ENCODE results near the gene MACC1. TPM values are rescaled to one million over a fixed set of nuclear protein-coding genes. Genes with fewer than 3 reads are reported as not detected.

Gene MACC1
- polyA plus RNA-seq, 1 of the 3 experiments (the other 2 are of a cell fraction) = not detected

- H2AFZ ChIP-seq (ENCODE audit: low read depth) = no peak overlapping the region
- TF ChIP-seq SIN3A (IDR thresholded peaks at IDR 0.05; ENCODE audit: borderline replicate concordance, low read depth, low read length) (no peak), IRF3 (IDR thresholded peaks at IDR 0.05; ENCODE audit: low read depth, low read length) (no peak), CHD2 (IDR thresholded peaks at IDR 0.05; ENCODE audit: low read length, partially characterized antibody) (no peak), GATA2 (CRISPR knock-in tag; IDR thresholded peaks at IDR 0.05) (no peak), RFX5 (IDR thresholded peaks at IDR 0.05; ENCODE audit: low read length) (no peak), FOSL2 (IDR thresholded peaks at IDR 0.05; ENCODE audit: borderline replicate concordance, low read depth) (no peak), TCF12 (IDR thresholded peaks at IDR 0.05) (no peak), EP300 (IDR thresholded peaks at IDR 0.05; ENCODE audit: borderline replicate concordance in 1 of 2, low read depth in 1 of 2, low read length in 1 of 2) (no peak), ELF1 (IDR thresholded peaks at IDR 0.05) (no peak), MEF2A (IDR thresholded peaks at IDR 0.05; ENCODE audit: borderline replicate concordance, low read depth) (no peak), TAF1 (IDR thresholded peaks at IDR 0.05; ENCODE audit: borderline replicate concordance, low read depth, low read length) (no peak), NFIC (IDR thresholded peaks at IDR 0.05; ENCODE audit: borderline replicate concordance) (no peak), FOXJ3 (CRISPR knock-in tag; IDR thresholded peaks at IDR 0.05) (no peak), GABPA (IDR thresholded peaks at IDR 0.05; ENCODE audit: low read depth) (no peak)
- TF ChIP-seq, protein P1, sequence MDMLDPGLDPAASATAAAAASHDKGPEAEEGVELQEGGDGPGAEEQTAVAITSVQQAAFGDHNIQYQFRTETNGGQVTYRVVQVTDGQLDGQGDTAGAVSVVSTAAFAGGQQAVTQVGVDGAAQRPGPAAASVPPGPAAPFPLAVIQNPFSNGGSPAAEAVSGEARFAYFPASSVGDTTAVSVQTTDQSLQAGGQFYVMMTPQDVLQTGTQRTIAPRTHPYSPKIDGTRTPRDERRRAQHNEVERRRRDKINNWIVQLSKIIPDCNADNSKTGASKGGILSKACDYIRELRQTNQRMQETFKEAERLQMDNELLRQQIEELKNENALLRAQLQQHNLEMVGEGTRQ (IDR thresholded peaks at IDR 0.05; ENCODE audit: borderline replicate concordance, low read depth, low read length) = no peak
- no peaks in the 10 kb centered on the region for H4K20me1 ChIP-seq (ENCODE audit: insufficient read depth)
- H3K9ac ChIP-seq = no peak overlapping the region
- no peaks in the 10 kb centered on the region for H3K36me3 ChIP-seq (replicated peaks in 1 of 2; ENCODE audit: control insufficient read depth in 1 of 2, insufficient read depth in 2 of 2, low read length in 1 of 2)
- H3K4me2 ChIP-seq = no peak overlapping the region
- H3K27ac ChIP-seq (ENCODE audit: low read depth in 2 of 2, low read length in 1 of 2) = no peak overlapping the region
- H3K79me2 ChIP-seq (ENCODE audit: insufficient read depth) = no peaks in the 10 kb centered on the region
- WGBS (ENCODE audit: low lambda C conversion rate) = 65% methylated on average over 3 of the region's 3 CpGs
- POLR2A ChIA-PET = no interaction called here
- no peaks in the 10 kb centered on the region for H3K27me3 ChIP-seq (ENCODE audit: insufficient read depth)
- H3K9me3 ChIP-seq = no peaks in the 10 kb centered on the region
- CTCF ChIA-PET = interaction anchor here (0.7 to 1.6 kb wide), 2 partner anchors 42 to 354 kb away, joined by 3 to 4 read pairs; no protein-coding TSS in a partner anchor
- H3K4me3 ChIP-seq (ENCODE audit: low read depth in 2 of 2, low read length in 1 of 2) = no peak overlapping the region
- H3F3A ChIP-seq (replicated peaks; ENCODE audit: insufficient read depth) = peaks cover 6% of the 10 kb centered on the region
- H3K9me2 ChIP-seq = 0 out of 2 replicates have a peak, but pooled peaks cover 4% of the 10 kb centered on the region
- DNase-seq = no peak
- H3K4me1 ChIP-seq (ENCODE audit: control insufficient read depth in 1 of 2, insufficient read depth in 2 of 2, low read depth in 1 of 2, low read length in 1 of 2) = peaks cover 0 to 17% of the 10 kb centered on the region in 2 experiments; a peak in 2 of 4 replicates
These were observed 27.3 kb upstream of the MACC1 start for GRCh38 chr7:20244334-20245120.

DNA sequence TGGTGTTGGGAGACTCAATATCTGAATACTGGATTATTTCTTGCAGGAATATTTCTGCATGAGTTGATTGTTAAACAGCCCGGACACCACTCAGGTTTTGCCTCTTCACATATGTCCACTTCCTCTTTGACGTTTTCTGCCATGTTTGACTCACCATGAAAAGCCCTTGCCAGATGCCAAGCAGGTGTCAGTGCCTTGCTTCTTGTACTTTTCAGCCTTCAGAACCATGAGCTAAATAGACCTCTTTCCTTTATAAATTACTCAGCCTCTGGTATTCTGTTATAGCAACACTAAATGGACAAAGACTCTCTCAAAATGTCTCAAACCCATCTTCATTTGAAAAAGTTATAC is 24.7 kb upstream of the MACC1 start:
- Histone ChIP-seq H3K4me3 (ENCODE audit: low read depth in 2 of 2, low read length in 1 of 2) (no peak overlapping the region), H3K4me1 (ENCODE audit: control insufficient read depth in 1 of 2, insufficient read depth in 2 of 2, low read depth in 1 of 2, low read length in 1 of 2) (peaks cover 0 to 21% of the 10 kb centered on the region in 2 experiments; a peak in 2 of 4 replicates), H3K79me2 (ENCODE audit: insufficient read depth) (no peaks in the 10 kb centered on the region), H3F3A (replicated peaks; ENCODE audit: insufficient read depth) (peaks cover 6% of the 10 kb centered on the region), H2AFZ (ENCODE audit: low read depth) (no peak overlapping the region), H3K4me2 (0 out of 2 replicates have a peak overlapping the region, but pooled peaks have one; percentile 0), H4K20me1 (ENCODE audit: insufficient read depth) (no peaks in the 10 kb centered on the region), H3K9me3 (no peaks in the 10 kb centered on the region), H3K9ac (no peak overlapping the region), H3K36me3 (replicated peaks in 1 of 2; ENCODE audit: control insufficient read depth in 1 of 2, insufficient read depth in 2 of 2, low read length in 1 of 2) (no peaks in the 10 kb centered on the region), H3K9me2 (no peaks in the 10 kb centered on the region), H3K27ac (ENCODE audit: low read depth in 2 of 2, low read length in 1 of 2) (peak overlapping the region in 1 of 2 experiments; percentile 52; a peak in 2 of 4 replicates), H3K27me3 (ENCODE audit: insufficient read depth) (no peaks in the 10 kb centered on the region)
- ChIA-PET CTCF (interaction anchor here (1.2 kb wide), 1 partner anchor 21 kb away, joined by 3 read pairs; no protein-coding TSS in a partner anchor), POLR2A (no interaction called here)
- DNase-seq = no peak
- WGBS (ENCODE audit: low lambda C conversion rate) = 75% methylated on average over 2 of the region's 2 CpGs
- TF ChIP-seq EZH2phosphoT487 (IDR thresholded peaks at IDR 0.05; ENCODE audit: borderline replicate concordance, low read depth) (no peak), POLR2AphosphoS5 (IDR thresholded peaks at IDR 0.05; ENCODE audit: low read depth, low read length) (no peak), TAF1 (IDR thresholded peaks at IDR 0.05; ENCODE audit: borderline replicate concordance, low read depth, low read length) (no peak), EP300 (IDR thresholded peaks at IDR 0.05; ENCODE audit: borderline replicate concordance in 1 of 2, low read depth in 1 of 2, low read length in 1 of 2) (no peak), TCF12 (IDR thresholded peaks at IDR 0.05) (no peak), IRF3 (IDR thresholded peaks at IDR 0.05; ENCODE audit: low read depth, low read length) (no peak), YY1 (IDR thresholded peaks at IDR 0.05; ENCODE audit: low read depth) (no peak), NFIC (IDR thresholded peaks at IDR 0.05; ENCODE audit: borderline replicate concordance) (no peak), PBX3 (IDR thresholded peaks at IDR 0.05) (no peak), FOSL2 (IDR thresholded peaks at IDR 0.05; ENCODE audit: borderline replicate concordance, low read depth) (no peak), GATA2 (CRISPR knock-in tag; IDR thresholded peaks at IDR 0.05) (no peak)
